Transverse colon (tissue), 4 donors: ENCODE results near the gene CCT8. TPM values are rescaled to one million over a fixed set of nuclear protein-coding genes. Genes with fewer than 3 reads are reported as not detected.

ENCODE experiments used
- DNase-seq: peaks from one replicate; pipeline ENCODE4 v3.0.0-alpha.2; 2019
- H3K27ac ChIP-seq, 4 donors: fragments of 200-600 bp; sonication (generic); 2 replicates each; pipeline ENCODE4 v1.5.1; 2016 to 2018; ENCODE audit warnings: inconsistent platforms in 4 of 4
- H3K27me3 ChIP-seq: fragments of 200-600 bp; sonication (generic); 2 replicates; pipeline ENCODE4 v1.5.1; 2017; ENCODE audit warnings: inconsistent platforms
- H3K36me3 ChIP-seq, 4 donors: fragments of 200-600 bp; sonication (generic); 2 replicates each; pipeline ENCODE4 v1.5.1; 2017 to 2019; ENCODE audit warnings: inconsistent platforms in 4 of 4
- H3K4me1 ChIP-seq, 4 donors: fragments of 200-600 bp; sonication (generic); 2 replicates each; pipeline ENCODE4 v1.5.1; 2017 to 2020; ENCODE audit warnings: inconsistent platforms in 4 of 4
- H3K4me3 ChIP-seq, 4 donors: fragments of 200-600 bp; sonication (generic); 1 replicate in 1 of 4; 2 replicates in 3 of 4; pipeline versions ENCODE4 v1.5.1 to v1.6.1; 2017 to 2019; ENCODE audit warnings: inconsistent platforms in 4 of 4
- H3K9me3 ChIP-seq, 2 donors: fragments of 200-600 bp; sonication (generic); 2 replicates each; pipeline ENCODE4 v1.5.1; 2017 to 2019; ENCODE audit warnings: inconsistent platforms in 2 of 2
- CTCF ChIP-seq, 5 experiments: fragments of 200-600 bp in 3 of 5; fragments of 450-650 bp in 2 of 5; sonication (generic) in 3 of 5; IDR thresholded peaks; 1 replicate in 2 of 5; 2 replicates in 3 of 5; pipeline ENCODE4 v1.5.1; 2016 to 2017; ENCODE audit warnings: antibody characterized with exemption in 5 of 5, inconsistent platforms in 3 of 5, mild to moderate bottlenecking in 2 of 5, moderate library complexity in 1 of 5
- EP300 ChIP-seq: sonication (generic); formaldehyde crosslinking; IDR thresholded peaks from one replicate; pipeline ENCODE4 v1.6.1; 2017; ENCODE audit warnings: antibody characterized with exemption, low read depth
- POLR2A ChIP-seq: fragments of 450-650 bp; IDR thresholded peaks from one replicate; pipeline ENCODE4 v1.6.1; 2016; ENCODE audit warnings: antibody characterized with exemption, mild to moderate bottlenecking, moderate library complexity
- POLR2AphosphoS5 ChIP-seq, 3 donors: sonication (generic); formaldehyde crosslinking; IDR thresholded peaks; one replicate each; pipeline ENCODE4 v1.6.1; 2016; ENCODE audit warnings: antibody characterized with exemption in 3 of 3
- WGBS, 2 donors: methylation state at CpG; one replicate each; pipeline ENCODE4 v1.1.5; 2018; ENCODE audit warnings: low coverage in 1 of 2; 5-methylcytosine and 5-hydroxymethylcytosine counted together
- in situ Hi-C, 4 donors: fragments of 200-750 bp; cut with MboI; loops; one replicate each; pipeline versions ENCODE4 v1.15.0 to v1.15.1; 2017; ENCODE audit warnings: low sequenced_read_pairs in 3 of 4, low pct_ligation_motif_present in 1 of 4, low pct_unique_long_range_greater_than_20kb in 1 of 4
- intact Hi-C: fragments of 100-400 bp; cut with DNase I; formaldehyde crosslinking; loops from one replicate; pipeline ENCODE4 v1.15.1; 2023; ENCODE audit warnings: low total_unique reads
- total RNA-seq, 4 donors: library from RNA; depleted of rRNA; stranded (reverse); fragments of >200 nt; gene quantifications; one replicate each; pipeline ENCODE4 v1.1.0, GENCODE V29; 2016

CCT8 gene
- total RNA-seq, 4 donors from 2014 or later = 44.1 to 106 (median 63.4) TPM

DNA sequence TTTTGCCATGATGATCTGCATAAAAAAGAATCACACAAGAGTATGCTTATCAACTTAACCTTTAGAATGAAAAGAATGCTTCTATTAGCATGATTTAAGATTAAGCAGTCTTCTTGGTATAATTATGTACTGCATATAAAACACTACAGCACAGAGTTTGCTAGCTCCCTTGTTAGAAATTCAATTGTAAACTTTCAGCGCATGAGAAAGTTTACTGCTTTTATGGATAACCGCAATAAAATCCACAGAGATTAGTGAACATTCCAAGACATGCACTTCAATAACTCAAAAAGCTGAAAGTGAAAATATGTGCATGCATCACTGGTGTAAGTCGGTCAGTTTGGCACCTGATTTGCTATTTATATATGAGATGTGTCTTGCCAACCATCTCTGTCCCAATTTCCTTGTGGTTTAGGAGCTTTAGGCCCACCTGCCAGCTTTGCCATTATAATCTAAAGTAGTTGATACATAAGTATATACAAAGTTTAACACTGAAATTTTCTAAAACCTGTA lies 16.9 kb downstream of the CCT8 start:
- in situ Hi-C loops = no loop called here
- DNase-seq = no peak
- H3K4me3 ChIP-seq = no peak overlapping the region
- TF ChIP-seq CTCF (IDR thresholded peaks at IDR 0.05) (no peak), EP300 (no peak), POLR2AphosphoS5 (IDR thresholded peaks at IDR 0.05) (no peak), POLR2A (no peak)
- no peaks in the 10 kb centered on the region for H3K9me3 ChIP-seq
- WGBS, 2 donors = 35 to 36% methylated on average over 3 of the region's 3 CpGs
- intact Hi-C loops = no loop called here
- peak overlapping the region in 1 of 4 donors; percentile 16 for H3K27ac ChIP-seq
- H3K27me3 ChIP-seq = no peaks in the 10 kb centered on the region
- H3K4me1 ChIP-seq = peaks cover 0 to 19% (median 7%) of the 10 kb centered on the region in 4 donors
- H3K36me3 ChIP-seq = peaks cover 0 to 75% (median 34%) of the 10 kb centered on the region in 4 donors

- no peaks in the 10 kb centered on the region for H3K27me3 ChIP-seq
- H3K27ac ChIP-seq = peak overlapping the region in 1 of 4 donors; percentile 16
- H3K36me3 ChIP-seq = peaks cover 0 to 75% (median 36%) of the 10 kb centered on the region in 4 donors
- in situ Hi-C loops = no loop called here
- TF ChIP-seq CTCF (IDR thresholded peaks at IDR 0.05) (no peak), POLR2AphosphoS5 (IDR thresholded peaks at IDR 0.05) (peak in 1 of 3 donors; percentile 8)
- H3K9me3 ChIP-seq = no peaks in the 10 kb centered on the region
- H3K4me3 ChIP-seq = no peak overlapping the region
- no peak for DNase-seq
- 11 to 40% methylated on average over 1 of the region's 1 CpG for WGBS, 2 donors
- intact Hi-C loops = no loop called here
- H3K4me1 ChIP-seq = peaks cover 0 to 19% (median 7%) of the 10 kb centered on the region in 4 donors
These were observed 17.4 kb downstream of the CCT8 start for GRCh38 chr21:29056005-29056404.

DNA sequence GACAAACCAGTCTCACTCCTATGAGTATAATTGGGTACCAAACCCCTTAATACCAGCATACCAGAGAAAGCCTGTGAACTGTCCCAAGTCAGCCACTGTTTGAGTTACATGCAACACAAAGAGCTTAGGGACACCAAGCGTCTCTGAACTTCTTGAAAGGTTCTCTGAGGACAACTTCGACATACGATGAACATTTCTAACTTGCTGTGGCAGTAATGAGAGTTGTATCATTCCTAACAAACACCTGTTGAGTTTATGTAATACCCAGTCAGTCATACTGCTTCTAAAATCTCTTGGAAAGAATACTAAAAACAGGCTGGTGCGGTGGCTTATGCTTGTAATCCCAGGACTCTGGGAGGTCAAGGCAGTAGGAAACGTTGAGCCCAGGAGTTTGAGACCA lies 18.4 kb downstream of the CCT8 start:
- Histone ChIP-seq H3K27me3 (no peaks in the 10 kb centered on the region), H3K4me3 (no peak overlapping the region), H3K9me3 (no peaks in the 10 kb centered on the region), H3K27ac (no peak overlapping the region), H3K36me3 (peaks cover 0 to 73% (median 37%) of the 10 kb centered on the region in 4 donors), H3K4me1 (peaks cover 0 to 19% (median 7%) of the 10 kb centered on the region in 4 donors)
- TF ChIP-seq POLR2AphosphoS5 (IDR thresholded peaks at IDR 0.05) = no peak
- no peak for TF ChIP-seq POLR2A
- no peak for TF ChIP-seq EP300
- intact Hi-C loops = no loop called here
- WGBS, 2 donors = 84 to 91% methylated on average over 5 of the region's 5 CpGs
- in situ Hi-C loops = no loop called here
- no peak for DNase-seq

- Histone ChIP-seq H3K36me3 (peaks cover 0 to 73% (median 34%) of the 10 kb centered on the region in 4 donors), H3K9me3 (no peaks in the 10 kb centered on the region), H3K27me3 (no peaks in the 10 kb centered on the region), H3K27ac (no peak overlapping the region), H3K4me3 (no peak overlapping the region), H3K4me1 (peaks cover 0 to 19% (median 7%) of the 10 kb centered on the region in 4 donors)
- in situ Hi-C loops = no loop called here
- no peak for DNase-seq
- WGBS, 2 donors = 84 to 85% methylated on average over 4 of the region's 4 CpGs
- intact Hi-C loops = no loop called here
- TF ChIP-seq POLR2A = no peak
- TF ChIP-seq EP300 = no peak
- TF ChIP-seq POLR2AphosphoS5 (IDR thresholded peaks at IDR 0.05) = no peak
- TF ChIP-seq CTCF (IDR thresholded peaks at IDR 0.05) = no peak
These were observed 19.8 kb downstream of the CCT8 start for GRCh38 chr21:29053656-29054055.
